T-helper 2 cell (primary cell): Measurements from ENCODE around the gene JPH3.

Source experiments
- DNase-seq, 5 experiments: peaks; one replicate each; pipeline versions ENCODE4 v3.0.0 to v3.0.0-alpha.2; 2012 to 2022

Gene JPH3

DNA sequence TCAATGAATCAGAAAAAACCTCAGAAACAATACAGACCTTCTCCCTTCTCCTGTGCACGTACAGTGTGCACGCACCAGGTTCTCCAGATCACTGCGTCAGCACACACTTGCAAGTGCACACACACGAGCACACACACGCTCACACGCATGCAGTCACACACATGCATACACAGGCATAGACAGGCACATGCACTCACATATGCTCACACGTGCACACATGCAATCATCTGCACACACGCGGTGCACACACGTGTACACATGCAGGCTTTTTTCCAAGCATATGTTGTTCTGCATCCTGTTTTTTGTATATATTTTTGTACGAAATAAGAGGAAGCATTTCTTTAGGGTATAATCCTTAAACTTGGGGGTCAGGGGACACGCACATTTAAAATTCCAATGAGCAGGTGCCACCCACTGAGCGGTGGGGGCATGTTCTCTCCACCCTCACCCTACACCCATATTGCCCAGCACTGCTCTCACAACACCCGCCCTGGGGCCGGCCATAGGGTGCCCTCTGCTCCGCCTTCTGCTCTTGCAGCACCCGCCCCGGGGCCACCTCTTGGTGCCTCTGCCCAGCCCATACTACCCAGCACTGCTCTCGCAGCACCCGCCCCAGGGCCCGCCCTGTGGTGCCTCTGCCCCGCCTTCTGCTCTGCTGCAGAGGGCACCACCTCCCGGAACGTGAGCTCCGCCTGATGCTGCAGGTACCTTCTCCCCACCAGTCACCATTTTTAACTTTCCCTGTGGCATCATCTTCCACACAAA lies 142.6 kb downstream of the JPH3 start:
- DNase-seq, result no peak

DNA sequence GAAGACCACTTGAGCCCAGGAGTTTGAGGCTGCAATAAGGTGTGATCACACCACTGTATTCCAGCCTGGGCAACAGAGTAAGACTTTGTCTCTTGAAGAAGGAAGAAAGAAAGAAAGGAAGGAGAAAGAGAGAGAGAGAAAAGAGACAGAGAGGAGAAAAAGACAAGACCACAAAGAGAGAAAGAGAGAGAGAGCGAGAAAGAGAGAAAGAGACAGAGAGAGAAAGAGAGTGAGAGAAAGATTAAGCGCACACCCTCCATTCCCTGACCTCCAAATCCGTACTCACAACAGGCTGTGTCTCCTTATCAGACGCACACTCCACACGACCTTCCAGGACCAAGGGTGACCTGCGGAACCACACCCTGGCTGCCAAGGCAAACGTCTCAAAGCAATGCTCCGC lies 143.9 kb downstream of the JPH3 start:
- no peak for DNase-seq
